HS-5 (cell line): ENCODE measurements around the gene FLRT2.
A peak's percentile ranks its signal among the peaks of the same experiment; 100 is the strongest.

Source experiments
- DNase-seq: peaks from one replicate; pipeline ENCODE4 v3.0.0-alpha.2; 2012; ENCODE audit warnings: low read depth

FLRT2 gene

GRCh38 chr14:85596562-85596961 is 66.6 kb downstream of the FLRT2 start:
- no peak for DNase-seq

- no peak for DNase-seq
These were observed 67.8 kb downstream of the FLRT2 start for GRCh38 chr14:85597701-85598100.

GRCh38 chr14:85599939-85600338 is 70.0 kb downstream of the FLRT2 start:
- DNase-seq: no peak

GRCh38 chr14:85601246-85601645 is 71.3 kb downstream of the FLRT2 start:
- no peak for DNase-seq

- DNase-seq: no peak
These were observed 71.7 kb downstream of the FLRT2 start for GRCh38 chr14:85601690-85602089.

GRCh38 chr14:85602345-85602744 is 72.4 kb downstream of the FLRT2 start:
- DNase-seq: no peak

- no peak for DNase-seq
These were observed 74.1 kb downstream of the FLRT2 start for GRCh38 chr14:85604021-85604420.

- DNase-seq: no peak
These were observed 74.8 kb downstream of the FLRT2 start for GRCh38 chr14:85604714-85605113.

- DNase-seq: peak; percentile 70
These were observed 77.7 kb downstream of the FLRT2 start for GRCh38 chr14:85607651-85608081.

- DNase-seq: no peak
These were observed 83.6 kb downstream of the FLRT2 start for GRCh38 chr14:85613496-85613895.

GRCh38 chr14:85616386-85616885 is 86.5 kb downstream of the FLRT2 start:
- DNase-seq: no peak

- no peak for DNase-seq
These were observed 86.9 kb downstream of the FLRT2 start for GRCh38 chr14:85616886-85617285.

GRCh38 chr14:85617791-85618190 is 87.8 kb downstream of the FLRT2 start:
- DNase-seq: no peak

- DNase-seq: no peak
These were observed 88.4 kb downstream of the FLRT2 start for GRCh38 chr14:85618390-85618789.

- DNase-seq: no peak
These were observed 89.0 kb downstream of the FLRT2 start for GRCh38 chr14:85618978-85619377.

- DNase-seq: no peak
These were observed 89.9 kb downstream of the FLRT2 start for GRCh38 chr14:85619851-85620250.

GRCh38 chr14:85620947-85621346 is 91.0 kb downstream of the FLRT2 start:
- DNase-seq: no peak

GRCh38 chr14:85622106-85622505 is 92.2 kb downstream of the FLRT2 start:
- no peak for DNase-seq

- no peak for DNase-seq
These were observed 93.2 kb downstream of the FLRT2 start for GRCh38 chr14:85622986-85623685.

- DNase-seq: no peak
These were observed 96.1 kb downstream of the FLRT2 start for GRCh38 chr14:85625925-85626585.

- no peak for DNase-seq
These were observed 104.3 kb downstream of the FLRT2 start for GRCh38 chr14:85634205-85634604.

- no peak for DNase-seq
These were observed 114.3 kb downstream of the FLRT2 start for GRCh38 chr14:85644211-85644610.

GRCh38 chr14:85653029-85653428 is 123.1 kb downstream of the FLRT2 start:
- DNase-seq: no peak
